Esophagus mucosa (tissue), 1 donor: Measurements from ENCODE around the gene C12orf57. TPM values are rescaled to one million over a fixed set of nuclear protein-coding genes. Genes with fewer than 3 reads are reported as not detected.
"Not testable (repeated sequence)": the region's sequence is repeated elsewhere in the genome, so short reads cannot be mapped to it uniquely, and the experiment has no call there.

ENCODE experiments used
- ATAC-seq: fragments of 200-7000 bp; cut with Tn5 transposase; one replicate; pipeline ENCODE4 v1.9.1; 2020
- total RNA-seq: library from RNA; stranded (reverse); gene quantifications from one replicate; pipeline ENCODE4 v1.2.4, GENCODE V29; 2023
- donor health status: DM: yes; HTN: yes; CAD: no.

The C12orf57 gene, protein sequence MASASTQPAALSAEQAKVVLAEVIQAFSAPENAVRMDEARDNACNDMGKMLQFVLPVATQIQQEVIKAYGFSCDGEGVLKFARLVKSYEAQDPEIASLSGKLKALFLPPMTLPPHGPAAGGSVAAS
- 84.0 TPM for total RNA-seq

DNA sequence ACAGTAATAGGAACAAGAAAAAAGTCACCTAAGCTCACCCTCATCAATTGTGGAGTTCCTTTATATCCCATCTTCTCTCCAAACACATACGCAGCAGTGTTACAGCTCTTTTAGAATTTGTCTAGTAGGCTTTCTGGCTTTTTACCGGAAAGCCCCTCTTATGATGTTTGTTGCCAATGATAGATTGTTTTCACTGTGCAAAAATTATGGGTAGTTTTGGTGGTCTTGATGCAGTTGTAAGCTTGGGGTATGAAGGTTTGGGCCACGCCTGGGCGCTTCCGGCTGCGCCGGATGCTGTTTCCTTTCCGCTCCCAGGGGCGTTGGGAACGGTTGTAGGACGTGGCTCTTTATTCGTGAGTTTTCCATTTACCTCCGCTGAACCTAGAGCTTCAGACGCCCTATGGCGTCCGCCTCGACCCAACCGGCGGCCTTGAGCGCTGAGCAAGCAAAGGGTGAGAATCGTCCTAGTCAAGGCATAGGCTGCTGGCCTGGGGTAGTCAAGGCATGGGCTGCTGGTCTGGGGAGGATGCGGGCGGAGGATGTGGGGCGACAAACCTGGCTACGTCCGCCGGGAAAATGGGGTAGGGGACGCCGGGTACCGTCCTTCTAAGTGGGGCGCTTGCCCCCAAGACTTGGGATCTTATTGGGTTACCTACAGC lies at the start of gene C12orf57, which contains the start of gene RNU7-1:
C12orf57 (plus strand) TSS at position 301 of the 659 bp plus-strand sequence; CDS start at position 401, 100 bp downstream.
RNU7-1 (plus strand) TSS at position 95 of the 659 bp plus-strand sequence.
- ATAC-seq = peak; percentile 54

- no peak for ATAC-seq
These were observed 49.5 kb upstream of the C12orf57 start for GRCh38 chr12:6894321-6894720.

GRCh38 chr12:6896846-6897435 lies 46.9 kb upstream of the C12orf57 start:
- no peak for ATAC-seq

- ATAC-seq = no peak
These were observed 44.4 kb upstream of the C12orf57 start for GRCh38 chr12:6899427-6899826.

GRCh38 chr12:6899837-6900519 lies 43.8 kb upstream of the C12orf57 start:
- ATAC-seq = no peak

DNA sequence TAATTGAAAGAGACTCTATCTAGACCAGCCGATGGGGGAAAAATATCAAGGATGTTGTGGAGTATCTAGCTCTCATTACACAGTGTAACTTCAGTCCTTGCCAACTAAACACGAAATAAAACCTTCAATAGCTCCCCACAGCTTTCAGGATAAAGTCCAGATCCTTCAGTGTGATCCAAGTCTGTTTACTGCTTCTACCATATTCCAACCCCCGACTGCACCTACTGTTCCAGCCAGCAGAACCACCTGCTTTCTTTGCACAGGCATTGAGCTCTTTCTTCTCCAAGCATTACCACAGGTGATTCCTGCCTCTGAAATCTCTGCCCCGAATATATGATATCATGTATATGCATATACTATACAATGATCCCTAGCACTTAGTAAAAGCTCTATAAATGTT lies 41.4 kb upstream of the C12orf57 start:
- no peak for ATAC-seq

- ATAC-seq = no peak
These were observed 40.1 kb upstream of the C12orf57 start for GRCh38 chr12:6903722-6904121.

- ATAC-seq = peak; percentile 96
These were observed 39.2 kb upstream of the C12orf57 start, which contains the start of gene LRRC23 for GRCh38 chr12:6904280-6905276. Gene LRRC23, plus strand, starts transcription at chr12:6904822. Its CDS starts 812 bp downstream, at chr12:6905634.

- no peak for ATAC-seq
These were observed 38.3 kb upstream of the C12orf57 start for GRCh38 chr12:6905414-6906040.

DNA sequence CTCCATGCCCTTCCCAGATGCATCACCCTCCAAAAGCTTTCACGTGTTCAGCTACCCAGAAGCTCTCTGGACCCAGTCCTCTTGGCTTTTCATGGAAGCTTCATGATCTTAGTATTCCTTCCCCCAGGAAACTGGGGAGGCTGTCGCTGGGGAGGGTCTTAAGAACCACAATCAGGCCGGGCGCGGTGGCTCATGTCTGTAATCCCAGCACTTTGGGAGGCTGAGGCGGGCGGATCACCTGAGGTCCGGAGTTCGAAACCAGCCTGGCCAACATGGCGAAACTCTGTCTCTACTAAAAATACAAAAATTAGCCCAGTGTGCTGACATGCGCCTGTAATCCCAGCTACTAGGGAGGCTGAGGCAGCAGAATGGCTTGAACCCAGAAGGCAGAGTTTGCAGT lies 35.7 kb upstream of the C12orf57 start:
- ATAC-seq = not testable (repeated sequence)

GRCh38 chr12:6909421-6910145 lies 34.2 kb upstream of the C12orf57 start:
- ATAC-seq = no peak

- no peak for ATAC-seq
These were observed 31.5 kb upstream of the C12orf57 start for GRCh38 chr12:6912164-6912935.

- peak; percentile 78 for ATAC-seq
These were observed 29.4 kb upstream of the C12orf57 start, which contains the start of gene ENO2 for GRCh38 chr12:6914246-6914946. Gene ENO2, plus strand, starts transcription at chr12:6914580. Its CDS starts 1,253 bp downstream, at chr12:6915833.

DNA sequence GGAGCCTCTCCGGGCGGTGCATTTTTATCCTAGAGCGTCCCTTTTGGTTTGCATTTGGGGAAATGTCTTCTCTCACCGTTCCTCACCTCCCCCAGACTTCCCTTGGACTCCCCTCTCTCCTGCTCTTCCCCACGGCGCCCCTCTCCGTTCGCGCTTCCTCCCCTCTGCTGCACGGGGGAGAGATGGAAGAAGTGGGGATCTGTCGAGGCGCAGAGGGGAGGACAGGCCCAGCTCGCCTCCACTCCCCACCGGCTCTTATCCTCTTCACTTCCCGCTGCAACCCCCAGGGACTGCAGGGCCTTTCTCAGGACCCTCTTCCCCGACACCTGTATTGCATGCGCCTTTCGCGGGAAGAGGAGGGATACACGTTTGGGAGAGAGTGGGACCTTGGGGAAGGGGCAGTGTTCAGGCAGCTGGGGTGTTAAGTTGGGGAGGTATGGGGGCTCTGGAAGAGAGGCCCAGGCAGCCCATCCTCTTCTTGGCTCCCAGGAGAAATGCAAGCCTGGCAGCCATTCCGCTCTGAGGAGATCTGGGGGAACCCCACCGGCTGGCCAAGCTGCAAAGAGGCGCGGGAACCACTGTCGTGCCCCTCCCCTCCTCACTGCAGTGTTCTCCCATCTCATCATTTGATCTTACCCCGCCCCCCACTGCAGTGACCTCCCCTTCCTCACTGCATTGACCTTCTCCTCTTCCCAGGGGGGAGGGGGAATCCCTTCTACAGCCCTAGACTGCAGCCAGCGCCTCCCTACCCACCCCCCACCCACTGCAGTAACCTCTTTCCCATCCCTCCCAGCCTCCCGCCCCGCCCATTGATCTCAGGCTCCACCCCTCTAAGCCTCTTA lies 28.7 kb upstream of the C12orf57 start:
- ATAC-seq = no peak

GRCh38 chr12:6915789-6916285 lies 28.0 kb upstream of the C12orf57 start:
- no peak for ATAC-seq

DNA sequence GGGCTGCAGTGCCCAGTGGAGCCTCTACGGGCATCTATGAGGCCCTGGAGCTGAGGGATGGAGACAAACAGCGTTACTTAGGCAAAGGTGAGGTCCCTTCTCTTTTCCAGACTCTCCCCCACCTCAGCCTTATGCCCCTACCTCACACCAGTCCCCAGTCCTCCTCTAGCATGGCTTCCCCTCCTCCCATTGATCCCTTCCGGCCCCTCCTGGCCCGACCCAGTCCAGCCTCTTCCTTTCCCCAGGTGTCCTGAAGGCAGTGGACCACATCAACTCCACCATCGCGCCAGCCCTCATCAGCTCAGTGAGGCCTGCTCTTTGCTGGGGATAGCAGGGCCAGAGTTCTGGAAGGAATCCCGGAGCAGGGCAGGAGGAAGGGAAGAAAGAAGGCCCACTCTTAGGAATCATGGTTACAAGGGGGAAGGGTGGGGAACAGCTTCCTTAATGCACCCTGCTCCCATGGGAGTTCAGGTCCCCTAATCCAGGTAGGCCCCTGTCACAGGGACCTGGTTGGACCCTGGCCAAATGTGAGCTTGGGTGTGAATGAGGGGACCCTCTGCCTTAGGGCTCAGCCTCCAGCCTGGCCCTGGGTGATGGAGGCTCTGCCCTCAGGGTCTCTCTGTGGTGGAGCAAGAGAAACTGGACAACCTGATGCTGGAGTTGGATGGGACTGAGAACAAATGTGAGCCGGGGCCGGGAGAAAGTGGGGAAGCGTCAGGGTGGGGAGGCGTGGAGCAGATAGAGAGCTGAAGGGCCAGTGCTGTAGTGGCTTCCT lies 27.2 kb upstream of the C12orf57 start:
- ATAC-seq = no peak
